HepG2 (cell line): Measurements from ENCODE around the gene JMJD8. TPM values are rescaled to one million over a fixed set of nuclear protein-coding genes. Genes with fewer than 3 reads are reported as not detected.

Experiments used
- ARID2 ChIP-seq: sonication (generic); formaldehyde crosslinking; IDR thresholded peaks from 2 replicates; pipeline ENCODE4 v1.8.1; 2022; ENCODE audit warnings: mild to moderate bottlenecking, missing genetic modification reagents, borderline replicate concordance
- ARNTL ChIP-seq: sonication (generic); formaldehyde crosslinking; IDR thresholded peaks from 2 replicates; pipeline ENCODE4 v1.4.0; 2020; ENCODE audit warnings: mild to moderate bottlenecking, missing genetic modification reagents
- FLYWCH1 ChIP-seq: sonication (generic); formaldehyde crosslinking; IDR thresholded peaks from 2 replicates; pipeline ENCODE4 v1.8.1; 2023; ENCODE audit warnings: mild to moderate bottlenecking, missing genetic modification reagents
- GATAD1 ChIP-seq: IDR thresholded peaks from 2 replicates; pipeline ENCODE4 v1.6.1; 2016; ENCODE audit warnings: missing genetic modification reagents, missing compliant biosample characterization
- HNRNPK ChIP-seq: fragments of 200-400 bp; formaldehyde crosslinking; IDR thresholded peaks from 2 replicates; pipeline ENCODE4 v1.6.1; 2018; ENCODE audit warnings: low read length, low read depth, moderate library complexity, mild to moderate bottlenecking; ENCODE audit not compliant: poor library complexity, severe bottlenecking
- MEF2D ChIP-seq: sonication (generic); formaldehyde crosslinking; IDR thresholded peaks from 2 replicates; pipeline ENCODE4 v1.5.1; 2020; ENCODE audit warnings: mild to moderate bottlenecking, missing genetic modification reagents
- MLXIP ChIP-seq: sonication (generic); formaldehyde crosslinking; IDR thresholded peaks from 2 replicates; pipeline ENCODE4 v1.9.0; 2021; ENCODE audit warnings: missing genetic modification reagents, borderline replicate concordance
- MYPOP ChIP-seq: sonication (generic); formaldehyde crosslinking; IDR thresholded peaks from 2 replicates; pipeline ENCODE4 v1.8.1; 2023; ENCODE audit warnings: mild to moderate bottlenecking, moderate library complexity, missing genetic modification reagents
- NONO ChIP-seq, 2 experiments: fragments of 450-650 bp in 1 of 2; sonication (generic) in 1 of 2; formaldehyde crosslinking in 1 of 2; IDR thresholded peaks in 1 of 2; conservative IDR thresholded peaks in 1 of 2; 2 replicates each; pipeline versions ENCODE4 v1.6.1 to v1.8.0; 2017 to 2022; ENCODE audit warnings: mild to moderate bottlenecking in 1 of 2, missing genetic modification reagents in 1 of 2, moderate library complexity in 1 of 2
- PATZ1 ChIP-seq: sonication (generic); formaldehyde crosslinking; IDR thresholded peaks from 2 replicates; pipeline ENCODE4 v1.4.0; 2020; ENCODE audit warnings: missing genetic modification reagents
- POGZ ChIP-seq: sonication (generic); formaldehyde crosslinking; IDR thresholded peaks from 2 replicates; pipeline ENCODE4 v1.4.0; 2020; ENCODE audit warnings: mild to moderate bottlenecking, missing genetic modification reagents
- POLR2AphosphoS5 ChIP-seq: IDR thresholded peaks from 2 replicates; pipeline ENCODE4 v1.6.1; 2012; ENCODE audit warnings: low read depth, low read length
- SP1 ChIP-seq, 2 experiments: fragments of 450-650 bp in 1 of 2; sonication (generic) in 1 of 2; formaldehyde crosslinking in 1 of 2; IDR thresholded peaks; 2 replicates each; pipeline versions ENCODE4 v1.4.0 to v1.6.1; 2016 to 2020; ENCODE audit warnings: missing genetic modification reagents in 1 of 2
- SPEN ChIP-seq: sonication (generic); formaldehyde crosslinking; IDR thresholded peaks from 2 replicates; pipeline ENCODE4 v1.5.1; 2020; ENCODE audit warnings: low read depth, mild to moderate bottlenecking, missing genetic modification reagents
- ZNF160 ChIP-seq: sonication (generic); formaldehyde crosslinking; IDR thresholded peaks from 2 replicates; pipeline ENCODE4 v1.8.0; 2022; ENCODE audit warnings: mild to moderate bottlenecking, inconsistent platforms, missing genetic modification reagents
- ZNF205 ChIP-seq: IDR thresholded peaks from 2 replicates; pipeline ENCODE4 v1.6.1; 2018; ENCODE audit warnings: missing biosample characterization, missing genetic modification reagents
- ZNF354B ChIP-seq: sonication (generic); formaldehyde crosslinking; IDR thresholded peaks from 2 replicates; pipeline ENCODE4 v1.8.0; 2022; ENCODE audit warnings: mild to moderate bottlenecking, missing genetic modification reagents
- ZNF431 ChIP-seq: sonication (generic); formaldehyde crosslinking; IDR thresholded peaks from 2 replicates; pipeline ENCODE4 v1.9.0; 2022; ENCODE audit warnings: missing genetic modification reagents, low read depth, mild to moderate bottlenecking, borderline replicate concordance
- ZNF605 ChIP-seq: sonication (generic); formaldehyde crosslinking; IDR thresholded peaks from 2 replicates; pipeline ENCODE4 v1.8.0; 2022; ENCODE audit warnings: mild to moderate bottlenecking, missing genetic modification reagents
- polyA plus RNA-seq, 8 experiments: library from polyadenylated mRNA; depleted of rRNA in 3 of 8; stranded (reverse) in 7 of 8; unstranded in 1 of 8; fragments of >200 nt; fragmentation: Illumina TruSeq in 4 of 8; extraction: Trizol in 4 of 8; gene quantifications; 2 replicates each; pipeline versions ENCODE4 v1.2.1 to v1.2.3, GENCODE V29; 2011 to 2016; ENCODE audit warnings: low read depth in 4 of 8, missing spikeins in 1 of 8, mixed read lengths in 1 of 8; ENCODE audit not compliant: insufficient read depth in 1 of 8
- total RNA-seq, 5 experiments: library from RNA; depleted of rRNA; stranded (reverse); fragments of >200 nt; fragmentation: Illumina TruSeq; extraction: Trizol; gene quantifications; 2 replicates each; pipeline ENCODE4 v1.2.3, GENCODE V29; 2016; ENCODE audit warnings: low read depth in 1 of 5

Gene JMJD8
- total and polyA plus RNA-seq, 2 of the 13 experiments (the other 11 are each of a cell fraction or from before 2014, with no cell fraction given): 2.6 to 11.8 TPM

- TF ChIP-seq FLYWCH1 (CRISPR knock-in tag) (no peak), ZNF605 (no peak), SP1 (IDR thresholded peaks at IDR 0.05) (no peak), SP1 (CRISPR knock-in tag; IDR thresholded peaks at IDR 0.05) (no peak), HNRNPK (no peak), SPEN (CRISPR knock-in tag) (peak; percentile 16; the same call in 1 of the 2 replicates), POLR2AphosphoS5 (no peak), NONO (IDR thresholded peaks at IDR 0.05) (no peak), NONO (CRISPR knock-in tag; conservative IDR thresholded peaks at IDR 0.05) (no peak), MLXIP (CRISPR knock-in tag) (peak; percentile 62; the same call in 1 of the 2 replicates), ARID2 (CRISPR knock-in tag) (no peak), MEF2D (CRISPR knock-in tag) (peak; percentile 8; the same call in 1 of the 2 replicates), ARNTL (CRISPR knock-in tag) (peak; percentile 91), ZNF160 (peak; percentile 63), MYPOP (CRISPR knock-in tag) (0 out of 2 replicates have a peak, but pooled peaks have one; percentile 47), GATAD1 (CRISPR knock-in tag) (0 out of 2 replicates have a peak, but pooled peaks have one; percentile 12), ZNF354B (CRISPR knock-in tag) (0 out of 2 replicates have a peak, but pooled peaks have one; percentile 35), PATZ1 (peak; percentile 78), ZNF205 (no peak), POGZ (CRISPR knock-in tag) (no peak), ZNF431 (peak; percentile 80; the same call in 1 of the 2 replicates)
Measured at GRCh38 chr16:642189-643049, 41.7 kb downstream of the JMJD8 start (continued).
